K562 (cell line): ENCODE data around the gene PHOSPHO1. TPM values are rescaled to one million over a fixed set of nuclear protein-coding genes. Genes with fewer than 3 reads are reported as not detected.
A peak's percentile ranks its signal among the peaks of the same experiment; 100 is the strongest.

Experiments used
- ATF7 ChIP-seq: fragments of 450-650 bp; IDR thresholded peaks from 2 replicates; pipeline ENCODE4 v1.7.1; 2014; ENCODE audit warnings: mild to moderate bottlenecking, moderate library complexity
- CREB1 ChIP-seq, 2 experiments: sonication (generic) in 1 of 2; formaldehyde crosslinking in 1 of 2; IDR thresholded peaks; 2 replicates each; pipeline versions ENCODE4 v1.6.1 to v1.8.0; 2012 to 2022; ENCODE audit warnings: inconsistent platforms in 1 of 2, mild to moderate bottlenecking in 1 of 2, missing genetic modification reagents in 1 of 2, moderate library complexity in 1 of 2
- CREB5 ChIP-seq: fragments of 250-450 bp; sonication (Bioruptor Pico); IDR thresholded peaks from 2 replicates; pipeline ENCODE4 v1.5.0; 2020; ENCODE audit warnings: mild to moderate bottlenecking
- FOXK2 ChIP-seq, 2 experiments: fragments of 450-650 bp; IDR thresholded peaks in 1 of 2; conservative IDR thresholded peaks in 1 of 2; 2 replicates each; pipeline ENCODE4 v1.6.1; 2016; ENCODE audit warnings: low read depth in 2 of 2, mild to moderate bottlenecking in 1 of 2
- HDAC2 ChIP-seq: fragments of 450-650 bp; IDR thresholded peaks from 2 replicates; pipeline ENCODE4 v1.6.1; 2016; ENCODE audit warnings: mild to moderate bottlenecking
- L3MBTL2 ChIP-seq: fragments of 450-650 bp; IDR thresholded peaks from 2 replicates; pipeline ENCODE4 v1.6.1; 2016; ENCODE audit warnings: mild to moderate bottlenecking, moderate library complexity
- NFIC ChIP-seq: fragments of 450-650 bp; IDR thresholded peaks from 2 replicates; pipeline ENCODE4 v1.6.1; 2017; ENCODE audit warnings: mild to moderate bottlenecking, inconsistent platforms
- POLR2H ChIP-seq: IDR thresholded peaks from 2 replicates; pipeline ENCODE4 v1.6.1; 2016; ENCODE audit warnings: missing genetic modification characterization, low read depth, mild to moderate bottlenecking, control low read depth, missing compliant biosample characterization, moderate library complexity
- SIN3A ChIP-seq, 2 experiments: fragments of 150-350 bp in 1 of 2; IDR thresholded peaks; 2 replicates each; pipeline ENCODE4 v1.6.1; 2011 to 2016; ENCODE audit warnings: borderline replicate concordance in 2 of 2, low read depth in 2 of 2, low read length in 2 of 2, mild to moderate bottlenecking in 2 of 2, moderate library complexity in 2 of 2; ENCODE audit not compliant: control insufficient read depth in 1 of 2
- SMAD2 ChIP-seq: fragments of 150-350 bp; IDR thresholded peaks from 2 replicates; pipeline ENCODE4 v1.6.1; 2014; ENCODE audit warnings: low read depth, mild to moderate bottlenecking, low read length
- SMC3 ChIP-seq: conservative IDR thresholded peaks from 2 replicates; pipeline ENCODE4 v1.6.1; 2011; ENCODE audit warnings: low read depth, low read length, improper control_type of control experiment; ENCODE audit not compliant: insufficient read depth
- SRF ChIP-seq, 2 experiments: fragments of 250-450, 450-650 bp in 1 of 2; sonication (Bioruptor Pico) in 1 of 2; sonication (generic) in 1 of 2; formaldehyde crosslinking; IDR thresholded peaks; 2 replicates each; pipeline versions ENCODE4 v1.5.0 to v1.5.1; 2020 to 2022; ENCODE audit warnings: mild to moderate bottlenecking in 1 of 2, missing genetic modification reagents in 1 of 2
- ZNF24 ChIP-seq: fragments of 450-650 bp; IDR thresholded peaks from 2 replicates; pipeline ENCODE4 v1.6.1; 2016
- ZNF274 ChIP-seq: IDR thresholded peaks from 2 replicates; pipeline ENCODE4 v1.6.1; 2011; ENCODE audit warnings: low read depth, mild to moderate bottlenecking, low read length, moderate library complexity, borderline replicate concordance
- polyA plus RNA-seq, 8 experiments: library from polyadenylated mRNA; depleted of rRNA in 4 of 8; stranded (reverse) in 5 of 8; unstranded in 3 of 8; fragments of >200 nt; fragmentation: Nextera tagmentation in 2 of 8; fragmentation: Illumina TruSeq in 1 of 8; extraction: Ambion mirVana in 2 of 8; extraction: Trizol in 1 of 8; gene quantifications; 2 replicates each; pipeline versions ENCODE4 v1.2.1 to v1.2.3, GENCODE V29; 2011 to 2014; ENCODE audit warnings: inconsistent platforms in 1 of 8, missing spikeins in 1 of 8
- total RNA-seq, 7 experiments: library from RNA; depleted of rRNA in 6 of 7; stranded (reverse); fragments of >200 nt in 6 of 7; fragmentation: Illumina TruSeq in 2 of 7; extraction: Trizol in 2 of 7; gene quantifications; 2 replicates each; pipeline versions ENCODE4 v1.2.1 to v1.2.3, GENCODE V29; 2011 to 2021; ENCODE audit warnings: low replicate concordance in 1 of 7
- TF ChIP-seq, protein P1 (sequence below), 3 experiments: fragments of 200-800 bp in 1 of 3; fragments of 250-450 bp in 1 of 3; fragments of 450-650 bp in 1 of 3; sonication (Bioruptor Pico) in 1 of 3; sonication (Bioruptor generic) in 1 of 3; formaldehyde crosslinking in 1 of 3; IDR thresholded peaks; 2 replicates each; pipeline versions ENCODE4 v1.6.1 to v1.8.0; 2016 to 2022; ENCODE audit warnings: mild to moderate bottlenecking in 2 of 3, missing genetic modification characterization in 2 of 3, missing compliant biosample characterization in 1 of 3, moderate library complexity in 1 of 3
- TF ChIP-seq, protein P2 (sequence below): fragments of 250-450 bp; sonication (Bioruptor Pico); IDR thresholded peaks from 2 replicates; pipeline ENCODE4 v1.4.0; 2020; ENCODE audit warnings: mild to moderate bottlenecking, moderate library complexity

The PHOSPHO1 gene
- total and polyA plus RNA-seq, 9 of the 15 experiments (the other 6 are each of a cell fraction or from before 2014, with no cell fraction given), result 0.06 to 0.07 TPM; not detected in 7

DNA sequence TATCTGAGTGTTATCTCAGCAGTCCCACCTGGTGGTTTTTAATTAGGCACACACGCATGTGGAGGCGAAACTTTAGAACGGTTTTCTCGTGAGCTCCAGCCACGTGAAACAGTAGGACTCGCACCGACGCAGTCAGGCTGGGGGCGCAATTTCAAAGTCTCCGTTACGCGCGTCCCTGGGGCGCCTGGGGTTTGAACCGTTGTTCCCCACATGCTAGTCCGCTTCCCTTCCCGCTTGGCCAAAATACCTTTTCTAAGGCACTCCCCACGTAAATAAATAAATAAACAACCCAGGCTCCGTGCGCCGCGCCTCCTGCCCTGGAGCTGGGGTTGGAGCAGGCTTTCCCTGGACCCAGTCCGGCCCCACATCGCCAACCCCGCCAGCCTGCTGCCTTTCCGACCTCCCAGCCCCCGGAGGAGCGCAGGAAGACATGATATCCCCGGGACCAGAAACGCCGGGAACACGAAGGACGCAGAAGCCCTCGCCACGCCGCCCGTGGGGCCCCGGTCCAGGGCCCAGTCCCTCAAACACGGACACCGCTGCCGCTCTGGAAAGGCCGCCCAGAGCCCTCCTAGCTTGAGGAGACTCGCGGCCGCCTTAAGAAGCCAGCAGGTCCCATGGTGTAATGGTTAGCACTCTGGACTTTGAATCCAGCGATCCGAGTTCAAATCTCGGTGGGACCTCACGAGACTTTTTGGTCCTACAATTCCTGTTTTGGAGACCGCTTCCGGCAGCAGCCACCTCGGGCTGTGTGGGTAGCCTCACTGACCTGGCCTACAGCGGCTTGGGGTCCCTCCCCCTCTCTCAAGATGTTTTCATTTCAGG is 38.5 kb downstream of the PHOSPHO1 start (continued):
- TF ChIP-seq L3MBTL2 (peak; percentile 99), CREB1 (IDR thresholded peaks at IDR 0.05) (peak; percentile 53; the same call in 1 of the 2 replicates), CREB1 (CRISPR knock-in tag; IDR thresholded peaks at IDR 0.05) (peak; percentile 83), NFIC (peak; percentile 82), SIN3A (IDR thresholded peaks at IDR 0.05; ENCODE audit: borderline replicate concordance in 2 of 2, control insufficient read depth in 1 of 2, low read depth in 2 of 2, low read length in 2 of 2) (peak; percentile 36 to 60; a peak in 2 of 4 replicates), SRF (CRISPR knock-in tag; IDR thresholded peaks at IDR 0.05) (peak; percentile 93 to 98), ZNF24 (no peak), SMC3 (0 out of 2 replicates have a peak, but pooled peaks have one; percentile 7), POLR2H (tag) (peak; percentile 100), SMAD2 (no peak), ATF7 (peak; percentile 39), HDAC2 (peak; percentile 94), FOXK2 (conservative IDR thresholded peaks at IDR 0.05 in 1 of 2, IDR thresholded peaks at IDR 0.05 in 1 of 2; ENCODE audit: low read depth in 2 of 2) (peak; percentile 50 to 54), ZNF274 (no peak), CREB5 (CRISPR knock-in tag) (no peak)
- TF ChIP-seq, protein P1, sequence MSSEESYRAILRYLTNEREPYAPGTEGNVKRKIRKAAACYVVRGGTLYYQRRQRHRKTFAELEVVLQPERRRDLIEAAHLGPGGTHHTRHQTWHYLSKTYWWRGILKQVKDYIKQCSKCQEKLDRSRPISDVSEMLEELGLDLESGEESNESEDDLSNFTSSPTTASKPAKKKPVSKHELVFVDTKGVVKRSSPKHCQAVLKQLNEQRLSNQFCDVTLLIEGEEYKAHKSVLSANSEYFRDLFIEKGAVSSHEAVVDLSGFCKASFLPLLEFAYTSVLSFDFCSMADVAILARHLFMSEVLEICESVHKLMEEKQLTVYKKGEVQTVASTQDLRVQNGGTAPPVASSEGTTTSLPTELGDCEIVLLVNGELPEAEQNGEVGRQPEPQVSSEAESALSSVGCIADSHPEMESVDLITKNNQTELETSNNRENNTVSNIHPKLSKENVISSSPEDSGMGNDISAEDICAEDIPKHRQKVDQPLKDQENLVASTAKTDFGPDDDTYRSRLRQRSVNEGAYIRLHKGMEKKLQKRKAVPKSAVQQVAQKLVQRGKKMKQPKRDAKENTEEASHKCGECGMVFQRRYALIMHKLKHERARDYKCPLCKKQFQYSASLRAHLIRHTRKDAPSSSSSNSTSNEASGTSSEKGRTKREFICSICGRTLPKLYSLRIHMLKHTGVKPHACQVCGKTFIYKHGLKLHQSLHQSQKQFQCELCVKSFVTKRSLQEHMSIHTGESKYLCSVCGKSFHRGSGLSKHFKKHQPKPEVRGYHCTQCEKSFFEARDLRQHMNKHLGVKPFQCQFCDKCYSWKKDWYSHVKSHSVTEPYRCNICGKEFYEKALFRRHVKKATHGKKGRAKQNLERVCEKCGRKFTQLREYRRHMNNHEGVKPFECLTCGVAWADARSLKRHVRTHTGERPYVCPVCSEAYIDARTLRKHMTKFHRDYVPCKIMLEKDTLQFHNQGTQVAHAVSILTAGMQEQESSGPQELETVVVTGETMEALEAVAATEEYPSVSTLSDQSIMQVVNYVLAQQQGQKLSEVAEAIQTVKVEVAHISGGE (CRISPR knock-in tag; IDR thresholded peaks at IDR 0.05), result peak in 2 of 3 experiments; percentile 34 to 77; a peak in 2 of 6 replicates
- TF ChIP-seq, protein P2, sequence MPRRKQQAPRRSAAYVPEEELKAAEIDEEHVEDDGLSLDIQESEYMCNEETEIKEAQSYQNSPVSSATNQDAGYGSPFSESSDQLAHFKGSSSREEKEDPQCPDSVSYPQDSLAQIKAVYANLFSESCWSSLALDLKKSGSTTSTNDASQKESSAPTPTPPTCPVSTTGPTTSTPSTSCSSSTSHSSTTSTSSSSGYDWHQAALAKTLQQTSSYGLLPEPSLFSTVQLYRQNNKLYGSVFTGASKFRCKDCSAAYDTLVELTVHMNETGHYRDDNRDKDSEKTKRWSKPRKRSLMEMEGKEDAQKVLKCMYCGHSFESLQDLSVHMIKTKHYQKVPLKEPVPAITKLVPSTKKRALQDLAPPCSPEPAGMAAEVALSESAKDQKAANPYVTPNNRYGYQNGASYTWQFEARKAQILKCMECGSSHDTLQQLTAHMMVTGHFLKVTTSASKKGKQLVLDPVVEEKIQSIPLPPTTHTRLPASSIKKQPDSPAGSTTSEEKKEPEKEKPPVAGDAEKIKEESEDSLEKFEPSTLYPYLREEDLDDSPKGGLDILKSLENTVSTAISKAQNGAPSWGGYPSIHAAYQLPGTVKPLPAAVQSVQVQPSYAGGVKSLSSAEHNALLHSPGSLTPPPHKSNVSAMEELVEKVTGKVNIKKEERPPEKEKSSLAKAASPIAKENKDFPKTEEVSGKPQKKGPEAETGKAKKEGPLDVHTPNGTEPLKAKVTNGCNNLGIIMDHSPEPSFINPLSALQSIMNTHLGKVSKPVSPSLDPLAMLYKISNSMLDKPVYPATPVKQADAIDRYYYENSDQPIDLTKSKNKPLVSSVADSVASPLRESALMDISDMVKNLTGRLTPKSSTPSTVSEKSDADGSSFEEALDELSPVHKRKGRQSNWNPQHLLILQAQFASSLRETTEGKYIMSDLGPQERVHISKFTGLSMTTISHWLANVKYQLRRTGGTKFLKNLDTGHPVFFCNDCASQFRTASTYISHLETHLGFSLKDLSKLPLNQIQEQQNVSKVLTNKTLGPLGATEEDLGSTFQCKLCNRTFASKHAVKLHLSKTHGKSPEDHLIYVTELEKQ (CRISPR knock-in tag), result no peak
